Liver (tissue), 9 donors: Measurements from ENCODE around the gene CDT1. TPM values are rescaled to one million over a fixed set of nuclear protein-coding genes. Genes with fewer than 3 reads are reported as not detected.

ENCODE experiments used
- DNase-seq: peaks from one replicate; pipeline ENCODE4 v3.0.0-alpha.2; 2017; ENCODE audit warnings: low spot score
- H3K27ac ChIP-seq, 2 donors: one replicate each; pipeline ENCODE4 v1.7.0; 2013; ENCODE audit warnings: inconsistent platforms in 2 of 2, low read length in 2 of 2, control low read depth in 1 of 2, low read depth in 1 of 2, mild to moderate bottlenecking in 1 of 2
- H3K27me3 ChIP-seq, 4 donors: one replicate each; pipeline versions ENCODE4 v1.6.1 to v1.7.0; 2013; ENCODE audit warnings: low read length in 3 of 4, inconsistent platforms in 1 of 4, mild to moderate bottlenecking in 1 of 4, moderate library complexity in 1 of 4; ENCODE audit not compliant: control insufficient read depth in 4 of 4, insufficient read depth in 4 of 4
- H3K36me3 ChIP-seq, 4 donors: one replicate each; pipeline versions ENCODE4 v1.6.1 to v1.7.0; 2013; ENCODE audit warnings: low read length in 3 of 4, mild to moderate bottlenecking in 3 of 4, low read depth in 1 of 4, moderate library complexity in 1 of 4; ENCODE audit not compliant: control insufficient read depth in 4 of 4, insufficient read depth in 3 of 4
- H3K4me1 ChIP-seq, 4 donors: one replicate each; pipeline versions ENCODE4 v1.6.1 to v1.7.0; 2013; ENCODE audit warnings: low read length in 3 of 4, mild to moderate bottlenecking in 3 of 4, moderate library complexity in 1 of 4; ENCODE audit not compliant: control insufficient read depth in 4 of 4, insufficient read depth in 4 of 4
- H3K4me3 ChIP-seq, 3 donors: one replicate each; pipeline versions ENCODE4 v1.6.1 to v1.7.0; 2013; ENCODE audit warnings: low read length in 3 of 3, control low read depth in 1 of 3, low read depth in 1 of 3, mild to moderate bottlenecking in 1 of 3
- H3K9ac ChIP-seq, 2 donors: one replicate each; pipeline ENCODE4 v1.7.0; 2013; ENCODE audit warnings: low read length in 2 of 2, mild to moderate bottlenecking in 2 of 2, moderate library complexity in 2 of 2, control low read depth in 1 of 2, low read depth in 1 of 2
- H3K9me3 ChIP-seq, 4 donors: one replicate each; pipeline versions ENCODE4 v1.6.1 to v1.7.0; 2013; ENCODE audit warnings: low read length in 3 of 4; ENCODE audit not compliant: control insufficient read depth in 4 of 4
- ATF3 ChIP-seq: IDR thresholded peaks from 2 replicates; pipeline ENCODE4 v1.6.1; 2016; ENCODE audit warnings: antibody characterized with exemption
- CTCF ChIP-seq: fragments of 150-350 bp; IDR thresholded peaks from 2 replicates; pipeline ENCODE4 v1.5.1; 2017; ENCODE audit warnings: improper control_type of control experiment, low read depth, low read length; ENCODE audit not compliant: missing input control
- EGR1 ChIP-seq, 2 donors: IDR thresholded peaks; 2 replicates each; pipeline ENCODE4 v1.6.1; 2016 to 2018; ENCODE audit warnings: antibody characterized with exemption in 2 of 2, low read depth in 2 of 2
- FOXA1 ChIP-seq: IDR thresholded peaks from 2 replicates; pipeline ENCODE4 v1.6.1; 2016; ENCODE audit warnings: antibody characterized with exemption
- FOXA2 ChIP-seq: IDR thresholded peaks from 2 replicates; pipeline ENCODE4 v1.6.1; 2016; ENCODE audit warnings: antibody characterized with exemption
- GABPA ChIP-seq, 2 donors: IDR thresholded peaks in 1 of 2; conservative IDR thresholded peaks in 1 of 2; 2 replicates each; pipeline ENCODE4 v1.6.1; 2016; ENCODE audit warnings: antibody characterized with exemption in 2 of 2, mild to moderate bottlenecking in 1 of 2, moderate library complexity in 1 of 2
- HNF4A ChIP-seq, 2 donors: conservative IDR thresholded peaks; 2 replicates each; pipeline ENCODE4 v1.6.1; 2016; ENCODE audit warnings: antibody characterized with exemption in 2 of 2, mild to moderate bottlenecking in 2 of 2
- HNF4G ChIP-seq: IDR thresholded peaks from 2 replicates; pipeline ENCODE4 v1.6.1; 2016; ENCODE audit warnings: antibody characterized with exemption
- JUND ChIP-seq, 2 donors: IDR thresholded peaks; 2 replicates each; pipeline ENCODE4 v1.6.1; 2016; ENCODE audit warnings: antibody characterized with exemption in 2 of 2
- NR2F2 ChIP-seq: IDR thresholded peaks from 2 replicates; pipeline ENCODE4 v1.6.1; 2016; ENCODE audit warnings: antibody characterized with exemption
- RAD21 ChIP-seq, 2 donors: IDR thresholded peaks; 2 replicates each; pipeline ENCODE4 v1.6.1; 2016; ENCODE audit warnings: antibody characterized with exemption in 2 of 2, mild to moderate bottlenecking in 2 of 2
- REST ChIP-seq: IDR thresholded peaks from 2 replicates; pipeline ENCODE4 v1.6.1; 2016; ENCODE audit warnings: antibody characterized with exemption, mild to moderate bottlenecking
- RXRA ChIP-seq, 2 donors: IDR thresholded peaks; 2 replicates each; pipeline ENCODE4 v1.6.1; 2017 to 2018; ENCODE audit warnings: antibody characterized with exemption in 2 of 2, mild to moderate bottlenecking in 1 of 2
- SP1 ChIP-seq: IDR thresholded peaks from 2 replicates; pipeline ENCODE4 v1.6.1; 2018; ENCODE audit warnings: antibody characterized with exemption, mild to moderate bottlenecking
- TAF1 ChIP-seq: conservative IDR thresholded peaks from 2 replicates; pipeline ENCODE4 v1.6.1; 2016; ENCODE audit warnings: antibody characterized with exemption, mild to moderate bottlenecking
- YY1 ChIP-seq: IDR thresholded peaks from 2 replicates; pipeline ENCODE4 v1.6.1; 2016; ENCODE audit warnings: antibody characterized with exemption, mild to moderate bottlenecking
- WGBS: extraction: QIAGEN DNeasy Blood & Tissue Kit; methylation state at CpG from one replicate; pipeline ENCODE4 v1.1.7; 2013; 5-methylcytosine and 5-hydroxymethylcytosine counted together
- polyA plus RNA-seq, 2 donors: library from polyadenylated mRNA; stranded (reverse) in 1 of 2; unstranded in 1 of 2; fragments of 200-250 nt in 1 of 2; fragments of >200 nt in 1 of 2; fragmentation: Nextera tagmentation in 1 of 2; extraction: Ambion mirVana in 1 of 2; gene quantifications; one replicate each; pipeline versions ENCODE4 v1.2.1 to v1.2.3, GENCODE V29; 2013 to 2015
- total RNA-seq, 2 donors: library from RNA; depleted of rRNA; stranded (reverse); fragments of >200 nt; gene quantifications; one replicate each; pipeline ENCODE4 v1.2.3, GENCODE V29; 2014
- TF ChIP-seq, protein P1 (sequence below): IDR thresholded peaks from 2 replicates; pipeline ENCODE4 v1.6.1; 2016; ENCODE audit warnings: antibody characterized with exemption
- TF ChIP-seq, protein P2 (sequence below): IDR thresholded peaks from 2 replicates; pipeline ENCODE4 v1.6.1; 2016; ENCODE audit warnings: antibody characterized with exemption
- donor health status: healthy.
- donor health status: healthy.
- donor health status: healthy.
- donor health status: healthy.
- donor health status: healthy.

The CDT1 gene
- total and polyA plus RNA-seq, 4 donors = 0.08 to 37.6 (median 0.93) TPM

GRCh38 chr16:88817785-88818574 is 14.4 kb downstream of the CDT1 start:
- Histone ChIP-seq H3K27me3 (no peaks in the 10 kb centered on the region), H3K4me1 (no peaks in the 10 kb centered on the region), H3K9me3 (no peaks in the 10 kb centered on the region), H3K36me3 (peaks cover 0 to 13% (median 3%) of the 10 kb centered on the region in 4 donors), H3K27ac (no peak overlapping the region), H3K4me3 (no peak overlapping the region), H3K9ac (no peak overlapping the region)
- no peak for DNase-seq
- 90% methylated on average over 40 of the region's 40 CpGs for WGBS
- TF ChIP-seq TAF1 = no peak
- no peak for TF ChIP-seq GABPA (IDR thresholded peaks at IDR 0.05 in 1 of 2, conservative IDR thresholded peaks at IDR 0.05 in 1 of 2)
- TF ChIP-seq FOXA1 = no peak

DNA sequence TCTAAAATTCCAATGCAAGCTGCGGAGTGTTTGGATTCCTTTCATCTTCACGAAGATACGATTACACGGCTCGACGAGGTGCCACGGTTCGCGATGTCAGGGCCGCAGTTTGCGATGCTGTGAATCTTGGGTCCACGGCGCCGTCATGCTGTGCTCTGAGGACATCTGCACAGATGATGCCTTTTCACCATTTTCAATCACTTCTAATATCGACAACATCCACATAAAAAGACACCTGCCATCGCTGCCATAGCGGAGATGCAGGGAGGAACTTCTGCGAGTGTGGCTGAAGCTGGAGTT is 14.9 kb downstream of the CDT1 start:
- no peak for DNase-seq
- TF ChIP-seq EGR1 (IDR thresholded peaks at IDR 0.05; ENCODE audit: low read depth in 2 of 2) (no peak), ATF3 (no peak), FOXA1 (no peak), GABPA (IDR thresholded peaks at IDR 0.05 in 1 of 2, conservative IDR thresholded peaks at IDR 0.05 in 1 of 2) (no peak), REST (no peak), SP1 (no peak), FOXA2 (no peak), NR2F2 (no peak), JUND (IDR thresholded peaks at IDR 0.05) (no peak), HNF4G (no peak), YY1 (no peak), RAD21 (IDR thresholded peaks at IDR 0.05) (no peak), TAF1 (no peak), RXRA (IDR thresholded peaks at IDR 0.05) (no peak), CTCF (no peak), HNF4A (conservative IDR thresholded peaks at IDR 0.05) (no peak)
- TF ChIP-seq, protein P1, sequence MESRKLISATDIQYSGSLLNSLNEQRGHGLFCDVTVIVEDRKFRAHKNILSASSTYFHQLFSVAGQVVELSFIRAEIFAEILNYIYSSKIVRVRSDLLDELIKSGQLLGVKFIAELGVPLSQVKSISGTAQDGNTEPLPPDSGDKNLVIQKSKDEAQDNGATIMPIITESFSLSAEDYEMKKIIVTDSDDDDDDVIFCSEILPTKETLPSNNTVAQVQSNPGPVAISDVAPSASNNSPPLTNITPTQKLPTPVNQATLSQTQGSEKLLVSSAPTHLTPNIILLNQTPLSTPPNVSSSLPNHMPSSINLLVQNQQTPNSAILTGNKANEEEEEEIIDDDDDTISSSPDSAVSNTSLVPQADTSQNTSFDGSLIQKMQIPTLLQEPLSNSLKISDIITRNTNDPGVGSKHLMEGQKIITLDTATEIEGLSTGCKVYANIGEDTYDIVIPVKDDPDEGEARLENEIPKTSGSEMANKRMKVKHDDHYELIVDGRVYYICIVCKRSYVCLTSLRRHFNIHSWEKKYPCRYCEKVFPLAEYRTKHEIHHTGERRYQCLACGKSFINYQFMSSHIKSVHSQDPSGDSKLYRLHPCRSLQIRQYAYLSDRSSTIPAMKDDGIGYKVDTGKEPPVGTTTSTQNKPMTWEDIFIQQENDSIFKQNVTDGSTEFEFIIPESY = no peak
- TF ChIP-seq, protein P2, sequence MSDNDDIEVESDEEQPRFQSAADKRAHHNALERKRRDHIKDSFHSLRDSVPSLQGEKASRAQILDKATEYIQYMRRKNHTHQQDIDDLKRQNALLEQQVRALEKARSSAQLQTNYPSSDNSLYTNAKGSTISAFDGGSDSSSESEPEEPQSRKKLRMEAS = no peak
- H3K4me1 ChIP-seq = no peaks in the 10 kb centered on the region
- no peaks in the 10 kb centered on the region for H3K27me3 ChIP-seq
- no peak overlapping the region for H3K4me3 ChIP-seq
- no peak overlapping the region for H3K9ac ChIP-seq
- WGBS = 93% methylated on average over 18 of the region's 18 CpGs
- no peak overlapping the region for H3K27ac ChIP-seq
- H3K36me3 ChIP-seq = peaks cover 0 to 15% (median 3%) of the 10 kb centered on the region in 4 donors
- H3K9me3 ChIP-seq = no peaks in the 10 kb centered on the region
